GM12873 (cell line): ENCODE measurements around the gene RHBG.

Source experiments
- TF ChIP-seq, protein P1 (sequence below): IDR thresholded peaks from 2 replicates; pipeline ENCODE4 v1.5.1; 2012; ENCODE audit warnings: low read depth, mild to moderate bottlenecking, moderate library complexity, low read length, control low read depth; ENCODE audit not compliant: insufficient read depth; ENCODE audit errors: missing control alignments

The RHBG gene

DNA sequence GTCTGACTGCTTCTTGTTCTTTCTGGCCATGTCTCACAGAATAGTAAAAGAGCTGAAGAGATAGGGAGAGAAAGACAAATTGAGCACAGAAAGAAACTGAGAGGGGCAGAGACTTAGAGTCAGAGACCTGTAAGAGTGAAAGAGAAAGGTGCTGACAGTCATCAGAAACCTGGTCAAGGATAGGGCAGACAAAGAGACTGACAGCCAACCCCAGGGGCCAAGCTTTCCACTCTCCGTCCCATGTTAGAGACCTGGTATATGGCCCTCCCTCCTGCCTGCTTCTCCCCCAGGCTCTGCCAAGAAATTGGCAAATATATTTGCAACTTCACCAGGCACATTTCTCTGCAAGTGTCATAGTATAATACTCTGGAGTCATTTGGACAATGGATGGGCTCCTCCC, 64.6 kb downstream of the RHBG start:
- TF ChIP-seq, protein P1, sequence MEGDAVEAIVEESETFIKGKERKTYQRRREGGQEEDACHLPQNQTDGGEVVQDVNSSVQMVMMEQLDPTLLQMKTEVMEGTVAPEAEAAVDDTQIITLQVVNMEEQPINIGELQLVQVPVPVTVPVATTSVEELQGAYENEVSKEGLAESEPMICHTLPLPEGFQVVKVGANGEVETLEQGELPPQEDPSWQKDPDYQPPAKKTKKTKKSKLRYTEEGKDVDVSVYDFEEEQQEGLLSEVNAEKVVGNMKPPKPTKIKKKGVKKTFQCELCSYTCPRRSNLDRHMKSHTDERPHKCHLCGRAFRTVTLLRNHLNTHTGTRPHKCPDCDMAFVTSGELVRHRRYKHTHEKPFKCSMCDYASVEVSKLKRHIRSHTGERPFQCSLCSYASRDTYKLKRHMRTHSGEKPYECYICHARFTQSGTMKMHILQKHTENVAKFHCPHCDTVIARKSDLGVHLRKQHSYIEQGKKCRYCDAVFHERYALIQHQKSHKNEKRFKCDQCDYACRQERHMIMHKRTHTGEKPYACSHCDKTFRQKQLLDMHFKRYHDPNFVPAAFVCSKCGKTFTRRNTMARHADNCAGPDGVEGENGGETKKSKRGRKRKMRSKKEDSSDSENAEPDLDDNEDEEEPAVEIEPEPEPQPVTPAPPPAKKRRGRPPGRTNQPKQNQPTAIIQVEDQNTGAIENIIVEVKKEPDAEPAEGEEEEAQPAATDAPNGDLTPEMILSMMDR = no peak
